Pons (tissue), 1 donor: Measurements from ENCODE around the gene PPP2R2C.

Source experiments
- DNase-seq: peaks from one replicate; pipeline ENCODE4 v3.0.0-alpha.2; 2016; ENCODE audit warnings: low spot score

PPP2R2C gene

DNA sequence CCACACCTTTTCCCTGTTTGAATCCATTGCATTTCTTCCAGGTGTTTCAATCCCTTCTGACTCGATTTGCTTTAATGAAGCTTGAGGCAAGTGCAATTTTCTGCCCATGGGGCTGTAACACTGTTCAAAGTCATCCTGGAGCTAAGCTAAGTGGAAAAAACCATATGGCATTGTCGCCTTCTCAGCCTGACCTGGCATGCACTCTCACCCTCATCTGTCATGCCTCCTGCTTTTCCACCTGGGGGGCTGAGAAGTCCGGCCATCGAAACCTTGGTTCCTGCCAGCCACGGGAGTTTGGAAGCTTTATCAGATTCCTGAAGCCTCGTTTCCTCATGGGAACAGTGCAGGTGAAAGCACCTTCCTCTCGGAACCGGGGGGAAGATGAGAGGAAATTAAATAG, 164.5 kb downstream of the PPP2R2C start:
- no peak for DNase-seq

GRCh38 chr4:6307230-6307629, 165.2 kb downstream of the PPP2R2C start:
- DNase-seq = no peak

GRCh38 chr4:6306299-6306698, 166.1 kb downstream of the PPP2R2C start:
- DNase-seq = no peak

- DNase-seq = no peak
Measured at GRCh38 chr4:6303943-6304342, 168.5 kb downstream of the PPP2R2C start.

DNA sequence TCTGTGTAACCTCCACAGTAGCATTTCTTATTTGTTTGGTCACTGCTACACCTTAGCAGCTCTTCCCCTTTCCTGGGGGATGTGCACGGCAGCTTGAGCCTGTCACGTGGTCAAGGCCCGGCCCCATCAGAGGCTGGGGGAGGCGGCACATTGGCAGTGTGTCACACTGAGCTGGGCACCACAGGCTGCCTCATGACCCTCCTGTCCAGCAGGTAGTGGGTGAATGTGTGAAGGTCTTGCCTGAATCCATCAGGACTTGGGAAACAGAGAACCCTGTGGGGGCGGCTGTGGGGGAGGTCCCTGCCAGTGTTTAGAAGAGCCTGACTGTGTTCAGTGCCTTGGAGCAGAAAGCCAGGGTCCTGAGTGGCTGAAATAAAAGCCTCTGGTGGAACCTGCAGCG, 169.5 kb downstream of the PPP2R2C start:
- DNase-seq = no peak

DNA sequence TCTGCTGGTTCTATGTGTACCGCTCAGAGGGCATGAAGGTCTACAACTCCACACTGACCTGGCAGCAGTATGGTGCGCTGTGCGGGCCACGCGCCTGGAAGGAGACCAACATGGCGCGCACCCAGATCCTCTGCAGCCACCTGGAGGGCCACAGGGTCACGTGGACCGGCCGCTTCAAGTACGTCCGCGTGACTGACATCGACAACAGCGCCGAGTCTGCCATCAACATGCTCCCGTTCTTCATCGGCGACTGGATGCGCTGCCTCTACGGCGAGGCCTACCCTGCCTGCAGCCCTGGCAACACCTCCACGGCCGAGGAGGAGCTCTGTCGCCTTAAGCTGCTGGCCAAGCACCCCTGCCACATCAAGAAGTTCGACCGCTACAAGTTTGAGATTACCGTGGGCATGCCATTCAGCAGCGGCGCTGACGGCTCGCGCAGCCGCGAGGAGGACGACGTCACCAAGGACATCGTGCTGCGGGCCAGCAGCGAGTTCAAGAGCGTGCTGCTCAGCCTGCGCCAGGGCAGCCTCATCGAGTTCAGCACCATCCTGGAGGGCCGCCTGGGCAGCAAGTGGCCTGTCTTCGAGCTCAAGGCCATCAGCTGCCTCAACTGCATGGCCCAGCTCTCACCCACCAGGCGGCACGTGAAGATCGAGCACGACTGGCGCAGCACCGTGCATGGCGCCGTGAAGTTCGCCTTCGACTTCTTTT, 170.5 kb downstream of the PPP2R2C start:
- no peak for DNase-seq

GRCh38 chr4:6301051-6301731, 171.2 kb downstream of the PPP2R2C start:
- no peak for DNase-seq

DNA sequence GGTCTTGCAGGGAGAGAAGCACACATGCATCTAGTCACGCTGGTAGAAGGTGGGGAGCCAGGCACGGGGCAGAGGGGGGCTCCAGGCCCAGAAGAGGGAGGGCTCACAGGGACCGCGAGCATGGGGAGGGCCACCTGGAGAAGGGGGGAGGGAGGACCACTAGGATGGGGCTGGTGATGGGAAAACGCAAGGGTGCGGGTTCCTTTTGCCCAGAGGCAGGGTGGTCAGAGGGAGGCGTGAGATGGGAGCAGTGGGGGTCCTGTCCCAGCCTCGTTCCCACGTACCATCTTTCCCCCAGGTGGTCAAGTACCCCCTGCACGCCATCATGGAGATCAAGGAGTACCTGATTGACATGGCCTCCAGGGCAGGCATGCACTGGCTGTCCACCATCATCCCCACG, 172.1 kb downstream of the PPP2R2C start:
- DNase-seq = no peak

- DNase-seq = no peak
Measured at GRCh38 chr4:6299875-6300274, 172.5 kb downstream of the PPP2R2C start.

DNA sequence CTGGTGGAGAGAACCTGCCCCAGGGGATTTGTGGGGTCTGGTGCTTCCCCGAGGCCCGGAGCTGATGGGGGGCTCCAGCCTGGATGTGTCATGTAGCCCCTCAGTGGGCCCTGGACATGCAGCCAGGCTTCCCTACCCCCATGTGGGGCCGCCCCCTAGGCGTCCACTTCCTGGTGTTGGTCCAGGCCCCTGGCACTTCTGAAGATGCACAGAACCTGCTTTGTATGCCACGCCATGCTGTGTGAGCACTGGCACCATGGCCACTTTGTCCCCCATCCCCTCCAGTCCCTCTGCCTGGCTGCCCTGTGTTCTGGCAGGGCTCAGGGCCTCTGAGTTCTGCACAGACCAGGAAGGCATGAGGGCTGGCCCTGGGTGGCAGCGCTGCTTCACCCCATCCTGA, 173.6 kb downstream of the PPP2R2C start:
- no peak for DNase-seq

DNA sequence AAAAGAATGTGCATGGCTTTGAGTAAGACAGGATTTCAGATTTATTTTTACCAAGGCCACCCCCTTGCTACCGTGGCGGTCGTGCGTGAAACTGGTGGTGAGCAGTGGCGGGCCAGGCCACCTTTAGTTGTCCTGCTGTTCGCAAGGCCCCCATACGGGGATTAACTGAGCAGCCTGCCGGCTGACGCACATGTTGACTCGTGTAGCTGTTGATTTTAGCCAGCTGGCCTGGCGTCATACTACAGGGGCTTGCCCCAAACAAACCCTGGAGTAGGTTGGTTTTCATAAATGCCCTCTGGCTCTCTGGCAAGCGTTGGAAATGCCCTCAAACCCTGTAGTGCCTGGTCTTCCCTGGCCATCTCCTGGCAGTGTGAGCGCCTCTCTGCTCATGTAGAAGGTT, 174.4 kb downstream of the PPP2R2C start:
- DNase-seq = no peak

DNA sequence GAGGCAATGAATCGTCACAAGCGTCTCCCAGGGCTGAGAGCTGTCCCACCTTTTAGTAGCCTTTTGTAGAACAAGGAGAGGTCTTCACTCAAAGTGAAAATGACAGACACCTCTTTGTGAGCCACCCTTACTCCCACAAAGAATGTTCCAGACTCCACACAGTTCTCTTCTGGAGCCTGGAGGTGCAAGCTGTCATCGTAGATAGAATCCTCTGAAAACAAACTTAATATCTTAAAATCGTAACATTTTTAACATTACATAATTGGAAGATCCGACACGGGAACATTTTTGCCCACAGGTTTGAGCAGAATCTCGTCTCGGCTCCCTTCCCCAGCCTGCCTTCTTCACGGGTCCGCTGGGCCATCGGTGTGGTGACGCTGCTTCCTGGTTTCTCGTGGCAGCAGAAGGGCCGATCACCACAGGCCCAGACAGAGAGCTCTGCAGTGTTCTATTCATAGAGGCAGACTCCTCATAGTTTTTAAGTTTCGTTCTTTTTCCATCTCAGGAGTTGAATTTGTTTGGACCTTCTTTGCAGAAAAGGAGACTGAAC, 175.1 kb downstream of the PPP2R2C start:
- DNase-seq = no peak

DNA sequence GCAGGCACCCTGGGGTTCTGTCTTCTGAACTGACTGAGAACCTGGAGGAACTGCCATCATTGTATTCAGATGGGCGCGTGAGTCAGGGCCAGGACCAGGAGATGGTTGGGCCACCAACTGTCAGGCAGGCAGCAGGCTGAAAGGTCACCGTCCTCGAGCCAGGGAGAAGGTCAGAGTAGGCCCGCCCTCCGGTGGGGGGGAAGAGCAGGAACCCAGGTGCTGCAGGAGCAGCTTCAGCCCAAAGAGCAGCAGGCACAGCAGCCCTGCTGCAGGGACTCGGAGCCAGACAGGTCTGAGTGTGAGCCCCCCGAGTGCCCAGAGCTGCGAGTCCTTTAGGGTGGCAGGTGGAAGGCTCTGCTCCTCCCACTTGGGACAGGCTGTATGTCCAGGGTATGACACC, 176.4 kb downstream of the PPP2R2C start:
- no peak for DNase-seq

DNA sequence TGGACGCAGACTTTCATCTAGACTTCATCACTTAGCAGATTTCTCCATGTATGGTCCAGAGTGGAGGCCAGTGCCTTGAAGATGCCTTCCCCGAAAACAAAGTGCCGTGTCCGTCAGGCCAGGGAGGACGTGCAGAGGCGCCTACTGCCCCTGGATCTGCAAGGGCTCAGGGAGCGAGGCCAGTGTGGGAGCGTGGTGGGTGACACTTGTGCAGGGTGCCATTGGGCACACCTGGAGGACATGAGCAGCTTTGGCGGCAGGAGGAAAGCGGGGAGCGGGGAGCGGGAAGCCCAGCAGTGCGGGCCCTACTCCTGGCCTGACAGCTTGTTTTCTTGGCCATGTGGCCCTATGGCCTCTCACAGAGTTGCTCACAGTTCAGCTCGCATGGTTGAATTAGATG, 176.9 kb downstream of the PPP2R2C start:
- no peak for DNase-seq

DNA sequence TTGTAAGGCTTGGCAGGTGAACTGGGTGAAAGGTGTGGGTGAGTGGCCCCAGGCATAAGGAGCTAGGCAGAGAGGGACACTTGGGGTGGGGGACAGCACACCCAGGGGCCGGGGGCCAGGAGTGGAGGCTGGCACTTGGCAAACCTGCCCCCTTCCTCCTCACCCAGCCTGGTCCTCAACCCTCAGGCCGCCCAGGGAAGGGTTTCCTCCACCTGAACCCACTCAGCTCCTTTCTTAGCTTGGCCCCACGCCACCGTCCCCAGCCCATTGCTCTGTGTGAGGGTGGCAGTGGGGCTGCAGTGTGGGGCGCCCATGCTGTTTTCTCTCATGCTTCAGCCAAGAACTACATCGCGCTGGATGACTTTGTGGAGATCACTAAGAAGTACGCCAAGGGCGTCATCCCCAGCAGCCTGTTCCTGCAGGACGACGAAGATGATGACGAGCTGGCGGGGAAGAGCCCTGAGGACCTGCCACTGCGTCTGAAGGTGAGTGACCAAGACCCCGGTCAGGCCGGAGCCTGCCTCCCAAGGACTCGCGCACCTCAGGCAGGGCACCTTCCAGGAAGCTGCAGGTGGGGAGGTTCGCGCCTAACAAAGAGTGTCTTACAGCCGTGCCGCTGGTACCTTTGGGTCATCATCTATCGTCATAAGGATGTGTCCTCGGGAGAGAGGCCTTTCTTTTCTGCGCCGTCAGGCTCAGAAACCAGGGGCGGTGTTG, 177.6 kb downstream of the PPP2R2C start:
- DNase-seq = no peak

GRCh38 chr4:6293661-6294060, 178.8 kb downstream of the PPP2R2C start:
- no peak for DNase-seq

GRCh38 chr4:6293097-6293445, 179.3 kb downstream of the PPP2R2C start:
- no peak for DNase-seq

GRCh38 chr4:6292376-6293096, 179.9 kb downstream of the PPP2R2C start:
- no peak for DNase-seq

GRCh38 chr4:6291784-6292297, 180.6 kb downstream of the PPP2R2C start:
- DNase-seq = no peak

DNA sequence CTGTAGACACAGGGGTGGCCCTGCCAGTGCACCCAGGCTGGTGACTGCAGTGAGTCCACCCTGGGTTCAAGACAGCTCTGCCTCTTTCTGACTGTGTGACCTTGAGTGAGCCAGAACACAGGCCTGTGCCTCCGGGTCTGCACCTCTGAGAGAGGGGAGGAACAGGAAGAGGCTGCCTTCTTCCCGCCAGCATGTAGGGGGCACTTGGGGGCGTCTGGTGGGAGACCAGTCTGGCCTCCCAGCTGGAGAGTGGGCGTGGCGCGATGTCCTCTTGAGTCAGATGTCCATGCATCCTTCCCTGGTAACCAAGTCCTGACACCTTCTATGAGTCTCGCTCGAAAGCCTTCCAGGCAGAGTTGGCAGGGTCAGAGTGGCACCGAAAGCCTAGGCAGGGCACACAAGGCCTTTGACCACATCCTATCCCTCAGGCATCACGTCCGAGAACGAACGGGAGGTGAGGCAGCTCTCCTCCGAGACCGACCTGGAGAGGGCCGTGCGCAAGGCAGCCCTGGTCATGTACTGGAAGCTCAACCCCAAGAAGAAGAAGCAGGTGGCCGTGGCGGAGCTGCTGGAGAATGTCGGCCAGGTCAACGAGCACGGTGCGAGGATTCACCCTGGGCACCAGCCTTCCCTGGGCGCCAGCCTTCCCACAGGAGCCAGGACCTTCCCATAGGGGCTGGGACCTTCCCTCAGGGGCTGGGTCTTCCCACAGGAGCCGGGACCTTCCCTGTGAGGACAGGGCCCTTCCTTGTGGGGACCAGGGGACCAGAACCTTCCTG, 181.5 kb downstream of the PPP2R2C start:
- no peak for DNase-seq

DNA sequence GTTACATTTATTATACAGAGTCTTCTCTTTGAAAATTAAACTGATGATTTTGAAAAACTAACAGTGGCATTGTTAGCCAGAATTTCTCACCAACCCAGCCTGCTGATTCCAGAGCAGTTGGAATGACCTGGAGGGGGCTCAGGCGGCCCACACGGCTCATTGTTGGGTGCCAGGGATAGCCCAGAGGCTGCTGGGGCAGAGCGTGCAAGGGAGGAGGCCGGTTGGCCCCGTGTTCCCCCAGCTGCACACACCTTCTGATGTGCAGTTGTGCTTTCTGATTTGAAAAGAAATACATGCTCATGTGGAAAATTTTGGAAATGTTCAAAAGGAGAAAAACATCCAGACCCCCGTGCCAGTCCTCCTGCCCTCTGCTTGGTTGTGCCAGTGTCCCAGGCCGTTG, 182.2 kb downstream of the PPP2R2C start:
- DNase-seq = no peak
